HepG2 (cell line): ENCODE measurements around the gene KAT14.
"Not testable (repeated sequence)": the region's sequence is repeated elsewhere in the genome, so short reads cannot be mapped to it uniquely, and the experiment has no call there.

Source experiments
- GMEB2 ChIP-seq: IDR thresholded peaks from 2 replicates; pipeline ENCODE4 v1.6.1; 2016; ENCODE audit warnings: missing biosample characterization, missing genetic modification reagents, low read depth
- MAZ ChIP-seq, 2 experiments: sonication (generic) in 1 of 2; formaldehyde crosslinking in 1 of 2; IDR thresholded peaks; 2 replicates each; pipeline versions ENCODE4 v1.5.0 to v1.6.1; 2012 to 2020; ENCODE audit warnings: low read depth in 2 of 2, mild to moderate bottlenecking in 2 of 2, borderline replicate concordance in 1 of 2, improper control_type of control experiment in 1 of 2, low read length in 1 of 2, missing genetic modification reagents in 1 of 2, moderate library complexity in 1 of 2
- RAD21 ChIP-seq: fragments of 450-650 bp; formaldehyde crosslinking; IDR thresholded peaks from 2 replicates; pipeline ENCODE4 v1.5.0; 2020; ENCODE audit warnings: mild to moderate bottlenecking
- ZBTB8A ChIP-seq: sonication (generic); formaldehyde crosslinking; IDR thresholded peaks from 2 replicates; pipeline ENCODE4 v1.4.0; 2020; ENCODE audit warnings: mild to moderate bottlenecking, low read depth, missing genetic modification reagents, borderline replicate concordance
- ZNF232 ChIP-seq: sonication (generic); formaldehyde crosslinking; IDR thresholded peaks from 2 replicates; pipeline ENCODE4 v1.4.0; 2020; ENCODE audit warnings: missing genetic modification reagents, borderline replicate concordance
- ZNF274 ChIP-seq: sonication (generic); formaldehyde crosslinking; IDR thresholded peaks from 2 replicates; pipeline ENCODE4 v1.5.1; 2020; ENCODE audit warnings: mild to moderate bottlenecking, missing genetic modification reagents
- ZNF556 ChIP-seq: sonication (generic); formaldehyde crosslinking; IDR thresholded peaks from 2 replicates; pipeline ENCODE4 v1.4.0; 2020; ENCODE audit warnings: mild to moderate bottlenecking, missing genetic modification reagents, borderline replicate concordance

- TF ChIP-seq RAD21 (CRISPR knock-in tag); ZNF274 (CRISPR knock-in tag); ZBTB8A (CRISPR knock-in tag); ZNF556 (CRISPR knock-in tag); MAZ (IDR thresholded peaks at IDR 0.05; ENCODE audit: borderline replicate concordance, low read depth, low read length); MAZ (CRISPR knock-in tag; IDR thresholded peaks at IDR 0.05; ENCODE audit: low read depth); ZNF232; GMEB2 (CRISPR knock-in tag): not testable (repeated sequence)
Measured at GRCh38 chr20:18203700-18204099, 66.0 kb downstream of the KAT14 start.
